ENCODE measurements around the gene ATRN.

DNA sequence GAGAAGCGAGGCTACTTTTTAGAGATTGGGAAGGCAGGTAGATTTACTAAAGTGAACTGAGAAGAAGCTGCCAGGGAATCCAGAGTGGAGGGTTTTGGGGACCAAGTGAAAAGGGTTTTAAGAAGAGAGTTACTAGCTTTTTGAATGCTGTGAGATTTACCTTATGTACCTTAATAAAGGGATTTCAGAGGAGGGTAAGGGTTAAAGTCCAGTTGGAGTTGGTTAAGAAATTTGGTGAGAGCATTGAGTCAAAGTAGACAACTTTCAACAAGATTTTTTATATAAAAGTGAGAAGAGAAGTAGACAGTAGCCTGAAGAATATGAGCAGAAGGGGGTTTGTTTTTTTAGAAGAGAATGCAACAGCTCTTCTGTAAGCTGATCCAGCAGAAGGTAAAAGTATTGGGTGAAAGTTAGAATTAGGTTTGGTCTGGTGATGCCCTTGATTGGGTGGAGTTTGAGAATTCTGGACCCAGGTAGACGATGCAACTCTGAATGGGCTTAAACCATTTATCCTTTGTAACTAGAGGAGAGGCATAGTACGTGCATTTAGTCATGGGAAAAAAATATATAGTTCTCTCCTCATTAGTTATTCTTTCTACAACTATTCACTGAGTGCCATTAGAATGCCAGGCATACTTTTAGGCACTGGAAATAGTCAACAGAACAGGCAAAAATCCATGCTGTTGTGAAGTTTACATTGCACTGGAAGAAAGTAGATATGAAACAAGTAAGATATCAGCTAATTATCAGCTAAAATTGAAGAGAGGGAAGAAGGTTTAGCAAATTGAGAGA, 44.8 kb downstream of the ATRN start:
- TF ChIP-seq CTCF (IDR thresholded peaks at IDR 0.05) (no peak), EZH2 (IDR thresholded peaks at IDR 0.05; ENCODE audit: borderline replicate concordance, insufficient read depth, low read depth, low read length, poor library complexity, severe bottlenecking) (no peak)

All from B cell (primary cell).